Endothelial cell of umbilical vein (primary cell): Measurements from ENCODE around the gene TEAD2. TPM values are rescaled to one million over a fixed set of nuclear protein-coding genes. Genes with fewer than 3 reads are reported as not detected.

ENCODE experiments used
- BruUV-seq: library from RNA; stranded (reverse); fragments of 400-500 nt; replicated peaks from 2 replicates; lab custom pipeline; 2021; lab: Mats Ljungman, UMichigan
- CTCF ChIA-PET: fragments of 300-600, 350-600 bp; sonication (Branson Sonifier 250); formaldehyde crosslinking; loops from one replicate; lab custom pipeline; 2021; ENCODE audit warnings: antibody characterized with exemption, inconsistent platforms; lab: Charles Lee
- POLR2A ChIA-PET: fragments of 300-600, 350-600 bp; sonication (Branson Sonifier 250); formaldehyde crosslinking; loops from one replicate; lab custom pipeline; 2021; ENCODE audit warnings: antibody characterized with exemption, inconsistent platforms; lab: Charles Lee
- DNase-seq: peaks from one replicate; pipeline ENCODE4 v3.0.0-alpha.2; 2011; ENCODE audit warnings: low read depth, low spot score
- FAIRE-seq: peaks from 2 replicates; lab custom pipeline; 2011; peaks lifted over from hg19 to GRCh38; lab: Jason Lieb, UNC
- H2AFZ ChIP-seq: 2 replicates; pipeline ENCODE4 v1.6.0; 2012; ENCODE audit warnings: low read depth, low read length, control low read depth, inconsistent platforms
- H3K27ac ChIP-seq: 2 replicates; pipeline ENCODE4 v1.5.1; 2011; ENCODE audit warnings: low read depth, mild to moderate bottlenecking, control low read depth, low read length, moderate library complexity; ENCODE audit not compliant: insufficient read depth
- H3K27me3 ChIP-seq, 2 experiments: 2 replicates each; pipeline versions ENCODE4 v1.6.0 to v1.6.1; 2011; ENCODE audit warnings: low read length in 2 of 2, mixed read lengths in 1 of 2; ENCODE audit not compliant: control insufficient read depth in 2 of 2, insufficient read depth in 2 of 2
- H3K36me3 ChIP-seq, 2 experiments: 2 replicates in 1 of 2; 3 replicates in 1 of 2; pipeline ENCODE4 v1.5.1; 2011; ENCODE audit warnings: low read length in 2 of 2, mild to moderate bottlenecking in 1 of 2, moderate library complexity in 1 of 2; ENCODE audit not compliant: control insufficient read depth in 2 of 2, insufficient read depth in 2 of 2; ENCODE audit errors: extremely low read depth in 1 of 2
- H3K4me1 ChIP-seq: 3 replicates; pipeline ENCODE4 v1.5.1; 2011; ENCODE audit warnings: mild to moderate bottlenecking, low read length; ENCODE audit not compliant: control insufficient read depth, insufficient read depth; ENCODE audit errors: extremely low read depth
- H3K4me2 ChIP-seq: 2 replicates; pipeline ENCODE4 v1.6.1; 2011; ENCODE audit warnings: low read length, control low read depth, mixed read lengths; ENCODE audit not compliant: insufficient read depth
- H3K4me3 ChIP-seq, 3 experiments: fragments of 200-600 bp in 1 of 3; sonication (generic), shearing (Covaris generic) in 1 of 3; replicated peaks in 1 of 3; 2 replicates each; pipeline ENCODE4 v1.5.1; 2011 to 2016; ENCODE audit warnings: control low read depth in 3 of 3, low read length in 3 of 3, mild to moderate bottlenecking in 2 of 3, inconsistent platforms in 1 of 3, low read depth in 1 of 3, moderate library complexity in 1 of 3; ENCODE audit not compliant: insufficient read depth in 1 of 3
- H3K79me2 ChIP-seq: 2 replicates; pipeline ENCODE4 v1.6.0; 2012; ENCODE audit warnings: low read length, inconsistent platforms; ENCODE audit not compliant: control insufficient read depth, insufficient read depth
- H3K9ac ChIP-seq: replicated peaks from 2 replicates; pipeline ENCODE3; 2011; ENCODE audit warnings: low read length, control low read depth; ENCODE audit not compliant: insufficient read depth; ENCODE audit errors: extremely low read depth
- H3K9me1 ChIP-seq: replicated peaks from 3 replicates; pipeline ENCODE4 v1.6.0; 2011; ENCODE audit warnings: mild to moderate bottlenecking, low read length; ENCODE audit not compliant: control insufficient read depth, insufficient read depth; ENCODE audit errors: extremely low read depth
- H3K9me3 ChIP-seq: replicated peaks from 2 replicates; pipeline ENCODE4 v1.5.1; 2012; ENCODE audit warnings: low read length, inconsistent platforms; ENCODE audit not compliant: control insufficient read depth, insufficient read depth
- H4K20me1 ChIP-seq: replicated peaks from 2 replicates; pipeline ENCODE3; 2011; ENCODE audit warnings: mild to moderate bottlenecking, low read length; ENCODE audit not compliant: control insufficient read depth, insufficient read depth; ENCODE audit errors: extremely low read depth
- EZH2 ChIP-seq: IDR thresholded peaks from 2 replicates; pipeline ENCODE4 v1.6.1; 2012; ENCODE audit warnings: borderline replicate concordance, low read depth, mild to moderate bottlenecking, moderate library complexity, low read length, inconsistent platforms; ENCODE audit not compliant: severe bottlenecking
- FOS ChIP-seq: IDR thresholded peaks from 2 replicates; pipeline ENCODE4 v1.6.1; 2011; ENCODE audit warnings: mild to moderate bottlenecking, low read length, moderate library complexity, borderline replicate concordance; ENCODE audit not compliant: insufficient read depth
- GATA2 ChIP-seq: IDR thresholded peaks from 2 replicates; pipeline ENCODE4 v1.7.0; 2011; ENCODE audit warnings: low read depth, mild to moderate bottlenecking, moderate library complexity, mixed read lengths, low read length; ENCODE audit not compliant: insufficient read length, insufficient read depth
- JUN ChIP-seq: IDR thresholded peaks from 2 replicates; pipeline ENCODE4 v1.6.1; 2011; ENCODE audit warnings: borderline replicate concordance, low read depth; ENCODE audit not compliant: insufficient read length, insufficient read depth
- MYC ChIP-seq: IDR thresholded peaks from one replicate; pipeline ENCODE4 v1.6.1; 2011; ENCODE audit warnings: mild to moderate bottlenecking, low read depth, low read length
- POLR2A ChIP-seq: IDR thresholded peaks from 2 replicates; pipeline ENCODE4 v1.6.1; 2012; ENCODE audit warnings: low read depth, mild to moderate bottlenecking, control low read depth, low read length
- POLR2AphosphoS5 ChIP-seq: IDR thresholded peaks from 2 replicates; pipeline ENCODE4 v1.6.1; 2012; ENCODE audit warnings: low read depth, mild to moderate bottlenecking, control low read depth, low read length, moderate library complexity; ENCODE audit not compliant: insufficient read depth
- dilution Hi-C: fragments of 300-500 bp; cut with MboI; formaldehyde crosslinking; loops from one replicate; pipeline ENCODE4 v1.15.0; 2019; ENCODE audit warnings: low sequenced_read_pairs; ENCODE audit not compliant: extremely low pct_ligation_motif_present
- intact Hi-C: fragments of 100-400 bp; cut with micrococcal nuclease; formaldehyde crosslinking; loops from one replicate; pipeline ENCODE4 v1.10.0; 2022
- polyA plus RNA-seq, 4 experiments: library from polyadenylated mRNA; depleted of rRNA in 3 of 4; stranded (reverse) in 3 of 4; unstranded in 1 of 4; fragments of >200 nt; gene quantifications; 2 replicates each; pipeline versions ENCODE4 v1.2.1 to v1.2.3, GENCODE V29; 2011 to 2012; ENCODE audit warnings: missing spikeins in 1 of 4
- total RNA-seq: library from RNA; stranded (reverse); gene quantifications from 2 replicates; pipeline ENCODE4 v1.2.3, GENCODE V29; 2021
- TF ChIP-seq, protein P1 (sequence below): IDR thresholded peaks from 2 replicates; pipeline ENCODE4 v1.6.1; 2011; ENCODE audit not compliant: insufficient read depth, insufficient read length
- TF ChIP-seq, protein P2 (sequence below), 2 donors: IDR thresholded peaks; 1 replicate in 1 of 2; 2 replicates in 1 of 2; pipeline ENCODE4 v1.5.1; 2011; ENCODE audit warnings: low read length in 2 of 2, mild to moderate bottlenecking in 2 of 2, moderate library complexity in 2 of 2, control low read depth in 1 of 2, inconsistent platforms in 1 of 2, low read depth in 1 of 2; ENCODE audit not compliant: insufficient read depth in 1 of 2; ENCODE audit errors: extremely low read depth in 1 of 2

TEAD2 gene
- total and polyA plus RNA-seq, 2 donors (not counting 3 experiments of a cell fraction or from before 2014, with no cell fraction given), result 60.9 to 89.4 TPM

DNA sequence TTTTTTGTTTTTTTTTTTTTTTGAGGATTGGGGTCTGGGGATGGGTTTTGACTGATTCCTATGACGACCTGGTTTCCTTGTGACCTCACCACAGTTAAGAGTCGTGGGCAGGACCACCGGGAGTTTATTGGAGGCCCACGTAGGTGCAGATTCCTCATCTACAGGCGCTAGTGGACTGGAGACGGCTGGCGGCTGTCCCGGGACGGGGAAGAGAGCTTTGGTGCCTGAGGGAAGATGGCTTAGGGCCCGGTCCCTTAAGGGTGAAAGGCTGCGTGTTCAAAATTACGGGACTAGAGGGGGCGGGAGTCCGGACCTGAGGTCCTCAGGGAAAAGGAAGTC lies 682 bp upstream of the TEAD2 start:
- H3K9me3 ChIP-seq, result no peaks in the 10 kb centered on the region
- H3K9me1 ChIP-seq, result no peaks in the 10 kb centered on the region
- DNase-seq, result no peak
- BruUV-seq, result no TSS peak
- dilution Hi-C loops (no loop called here), intact Hi-C loops (loop anchor here (1.0 to 2.0 kb wide), 2 partner anchors 30 to 80 kb away; no protein-coding TSS in a partner anchor)
- peak overlapping the region; percentile 91 for H3K27ac ChIP-seq
- peaks cover 33% of the 10 kb centered on the region for H3K79me2 ChIP-seq
- peak overlapping the region; percentile 83 to 97 (median 95) for H3K4me3 ChIP-seq
- H4K20me1 ChIP-seq, result no peaks in the 10 kb centered on the region
- H3K9ac ChIP-seq, result peak overlapping the region; percentile 98
- ChIA-PET POLR2A (interaction anchor here (0.8 to 1.0 kb wide), 2 partner anchors 13 to 17 kb away, joined by 3 read pairs; no protein-coding TSS in a partner anchor), CTCF (interaction anchor here (0.7 to 1.3 kb wide), 6 partner anchors 9 to 113 kb away, joined by 3 read pairs; partner anchors contain the start of gene SLC17A7)
- TF ChIP-seq EZH2 (no peak), MYC (no peak), POLR2A (no peak), GATA2 (no peak), FOS (no peak), POLR2AphosphoS5 (no peak), JUN (no peak)
- TF ChIP-seq, protein P1, sequence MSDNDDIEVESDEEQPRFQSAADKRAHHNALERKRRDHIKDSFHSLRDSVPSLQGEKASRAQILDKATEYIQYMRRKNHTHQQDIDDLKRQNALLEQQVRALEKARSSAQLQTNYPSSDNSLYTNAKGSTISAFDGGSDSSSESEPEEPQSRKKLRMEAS, result no peak
- TF ChIP-seq, protein P2, sequence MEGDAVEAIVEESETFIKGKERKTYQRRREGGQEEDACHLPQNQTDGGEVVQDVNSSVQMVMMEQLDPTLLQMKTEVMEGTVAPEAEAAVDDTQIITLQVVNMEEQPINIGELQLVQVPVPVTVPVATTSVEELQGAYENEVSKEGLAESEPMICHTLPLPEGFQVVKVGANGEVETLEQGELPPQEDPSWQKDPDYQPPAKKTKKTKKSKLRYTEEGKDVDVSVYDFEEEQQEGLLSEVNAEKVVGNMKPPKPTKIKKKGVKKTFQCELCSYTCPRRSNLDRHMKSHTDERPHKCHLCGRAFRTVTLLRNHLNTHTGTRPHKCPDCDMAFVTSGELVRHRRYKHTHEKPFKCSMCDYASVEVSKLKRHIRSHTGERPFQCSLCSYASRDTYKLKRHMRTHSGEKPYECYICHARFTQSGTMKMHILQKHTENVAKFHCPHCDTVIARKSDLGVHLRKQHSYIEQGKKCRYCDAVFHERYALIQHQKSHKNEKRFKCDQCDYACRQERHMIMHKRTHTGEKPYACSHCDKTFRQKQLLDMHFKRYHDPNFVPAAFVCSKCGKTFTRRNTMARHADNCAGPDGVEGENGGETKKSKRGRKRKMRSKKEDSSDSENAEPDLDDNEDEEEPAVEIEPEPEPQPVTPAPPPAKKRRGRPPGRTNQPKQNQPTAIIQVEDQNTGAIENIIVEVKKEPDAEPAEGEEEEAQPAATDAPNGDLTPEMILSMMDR (IDR thresholded peaks at IDR 0.05; ENCODE audit: extremely low read depth in 1 of 2, insufficient read depth in 1 of 2, low read depth in 1 of 2, low read length in 2 of 2), result no peak
- H3K36me3 ChIP-seq, result peaks cover 3% of the 10 kb centered on the region in 2 experiments
- H3K4me1 ChIP-seq, result peaks cover 13% of the 10 kb centered on the region
- no peak for FAIRE-seq
- peak overlapping the region; percentile 60 for H2AFZ ChIP-seq
- H3K27me3 ChIP-seq, result no peaks in the 10 kb centered on the region
- peak overlapping the region; percentile 82 for H3K4me2 ChIP-seq
